H9 (cell line): ENCODE measurements around the gene DNAAF5. TPM values are rescaled to one million over a fixed set of nuclear protein-coding genes. Genes with fewer than 3 reads are reported as not detected.

Source experiments
- DNase-seq: peaks from one replicate; pipeline ENCODE4 v3.0.0-alpha.2; 2017
- H2AFZ ChIP-seq: one replicate; pipeline ENCODE4 v1.6.1; 2013; ENCODE audit warnings: mild to moderate bottlenecking, low read length, control low read depth, moderate library complexity
- H2AK5ac ChIP-seq: 2 replicates; pipeline ENCODE4 v1.6.1; 2013; ENCODE audit warnings: low read length, control low read depth, mixed read lengths; ENCODE audit not compliant: insufficient read length
- H2BK120ac ChIP-seq: one replicate; pipeline ENCODE4 v1.6.1; 2013; ENCODE audit warnings: low read depth, mild to moderate bottlenecking, low read length, control low read depth, inconsistent platforms; ENCODE audit not compliant: poor library complexity, severe bottlenecking
- H2BK12ac ChIP-seq: 2 replicates; pipeline ENCODE4 v1.6.1; 2013; ENCODE audit warnings: low read length, control low read depth, mixed read lengths, low read depth; ENCODE audit not compliant: insufficient read length
- H2BK15ac ChIP-seq: 2 replicates; pipeline ENCODE4 v1.6.1; 2013; ENCODE audit warnings: low read depth, low read length, control low read depth
- H2BK20ac ChIP-seq: one replicate; pipeline ENCODE4 v1.6.1; 2013; ENCODE audit warnings: low read depth, mild to moderate bottlenecking, low read length, control low read depth, inconsistent platforms; ENCODE audit not compliant: poor library complexity, severe bottlenecking
- H2BK5ac ChIP-seq: 2 replicates; pipeline ENCODE4 v1.6.1; 2013; ENCODE audit warnings: low read length, control low read depth, mixed read lengths; ENCODE audit not compliant: insufficient read length
- H3K14ac ChIP-seq: 2 replicates; pipeline ENCODE4 v1.6.1; 2013; ENCODE audit warnings: low read length, control low read depth; ENCODE audit not compliant: insufficient read depth
- H3K18ac ChIP-seq: 2 replicates; pipeline ENCODE4 v1.6.1; 2013; ENCODE audit warnings: low read depth, mild to moderate bottlenecking, mixed read lengths, low read length, control low read depth; ENCODE audit not compliant: insufficient read length
- H3K23ac ChIP-seq: 2 replicates; pipeline ENCODE4 v1.6.1; 2013; ENCODE audit warnings: low read length, control low read depth, mixed read lengths, low read depth; ENCODE audit not compliant: insufficient read length
- H3K23me2 ChIP-seq: 2 replicates; pipeline ENCODE4 v1.6.1; 2013; ENCODE audit warnings: low read depth, mild to moderate bottlenecking, mixed read lengths, low read length, control low read depth; ENCODE audit not compliant: insufficient read length, poor library complexity, severe bottlenecking
- H3K27ac ChIP-seq: 2 replicates; pipeline ENCODE4 v1.5.1; 2013; ENCODE audit warnings: low read length, control low read depth, mixed read lengths, low read depth; ENCODE audit not compliant: insufficient read length
- H3K27me3 ChIP-seq: 2 replicates; pipeline ENCODE4 v1.6.1; 2013; ENCODE audit warnings: low read length, control low read depth, inconsistent platforms; ENCODE audit not compliant: insufficient read depth
- H3K4ac ChIP-seq: 2 replicates; pipeline ENCODE4 v1.6.1; 2013; ENCODE audit warnings: low read depth, mild to moderate bottlenecking, control low read depth, inconsistent platforms, low read length, moderate library complexity
- H3K4me1 ChIP-seq: 2 replicates; pipeline ENCODE4 v1.6.1; 2013; ENCODE audit warnings: low read length, control low read depth, inconsistent platforms; ENCODE audit not compliant: insufficient read depth
- H3K4me2 ChIP-seq: 2 replicates; pipeline ENCODE4 v1.6.1; 2013; ENCODE audit warnings: low read length, control low read depth, mixed read lengths; ENCODE audit not compliant: insufficient read length, insufficient read depth
- H3K56ac ChIP-seq: 2 replicates; pipeline ENCODE4 v1.6.1; 2013; ENCODE audit warnings: low read depth, mild to moderate bottlenecking, mixed read lengths, low read length, control low read depth; ENCODE audit not compliant: insufficient read length
- H3K79me1 ChIP-seq: 2 replicates; pipeline ENCODE4 v1.6.1; 2013; ENCODE audit warnings: low read depth, mild to moderate bottlenecking, moderate library complexity, low read length, control low read depth, inconsistent platforms; ENCODE audit not compliant: insufficient read depth, poor library complexity, severe bottlenecking
- H3K79me2 ChIP-seq: 2 replicates; pipeline ENCODE4 v1.6.1; 2013; ENCODE audit warnings: low read length, control low read depth, inconsistent platforms; ENCODE audit not compliant: insufficient read depth
- H3K9ac ChIP-seq: 2 replicates; pipeline ENCODE4 v1.6.1; 2013; ENCODE audit warnings: low read length, control low read depth, mixed read lengths; ENCODE audit not compliant: insufficient read length; ENCODE audit errors: extremely low read depth
- H3K9me3 ChIP-seq: one replicate; pipeline ENCODE4 v1.6.1; 2013; ENCODE audit warnings: low read depth, low read length, inconsistent platforms; ENCODE audit not compliant: control insufficient read depth
- H3T11ph ChIP-seq: one replicate; pipeline ENCODE4 v1.6.1; 2013; ENCODE audit warnings: mild to moderate bottlenecking, low read length, control low read depth, inconsistent platforms
- H4K20me1 ChIP-seq: one replicate; pipeline ENCODE4 v1.6.1; 2013; ENCODE audit not compliant: control insufficient read depth, insufficient read length, insufficient read depth
- H4K5ac ChIP-seq: 2 replicates; pipeline ENCODE4 v1.6.1; 2013; ENCODE audit warnings: low read depth, mild to moderate bottlenecking, mixed read lengths, low read length, control low read depth; ENCODE audit not compliant: insufficient read length
- H4K8ac ChIP-seq: replicated peaks from 2 replicates; pipeline ENCODE4 v1.6.1; 2013; ENCODE audit warnings: low read length, control low read depth, mixed read lengths, low read depth; ENCODE audit not compliant: insufficient read length
- H4K91ac ChIP-seq: 2 replicates; pipeline ENCODE4 v1.6.1; 2013; ENCODE audit warnings: low read depth, mild to moderate bottlenecking, moderate library complexity, mixed read lengths, low read length, control low read depth; ENCODE audit not compliant: insufficient read length
- H3K27ac Mint-ChIP-seq, 3 experiments: 2 replicates in 2 of 3; 3 replicates in 1 of 3; pipeline ENCODE4 v1.8.0; 2020 to 2021; ENCODE audit warnings: mixed read lengths in 3 of 3, mild to moderate bottlenecking in 1 of 3, moderate library complexity in 1 of 3
- H3K27me3 Mint-ChIP-seq: 2 replicates; pipeline ENCODE4 v1.8.0; 2021; ENCODE audit warnings: low read depth, mild to moderate bottlenecking, moderate library complexity, mixed read lengths
- H3K36me3 Mint-ChIP-seq, 3 experiments: 2 replicates in 2 of 3; 3 replicates in 1 of 3; pipeline ENCODE4 v1.8.0; 2020 to 2021; ENCODE audit warnings: low read depth in 3 of 3, mixed read lengths in 3 of 3; ENCODE audit not compliant: insufficient read depth in 1 of 3
- H3K4me1 Mint-ChIP-seq, 2 experiments: 2 replicates each; pipeline ENCODE4 v1.8.0; 2020; ENCODE audit warnings: mixed read lengths in 2 of 2
- H3K4me3 Mint-ChIP-seq, 2 experiments: 2 replicates in 1 of 2; 3 replicates in 1 of 2; pipeline ENCODE4 v1.8.0; 2020 to 2021; ENCODE audit warnings: mild to moderate bottlenecking in 2 of 2, mixed read lengths in 2 of 2, moderate library complexity in 1 of 2
- H3K9me3 Mint-ChIP-seq, 2 experiments: 2 replicates in 1 of 2; 3 replicates in 1 of 2; pipeline ENCODE4 v1.8.0; 2020; ENCODE audit warnings: mild to moderate bottlenecking in 2 of 2, mixed read lengths in 2 of 2, moderate library complexity in 1 of 2
- CTCF ChIP-seq: fragments of 200-600 bp; sonication (generic); conservative IDR thresholded peaks from 3 replicates; pipeline ENCODE4 v1.8.0; 2021; ENCODE audit warnings: antibody characterized with exemption, mild to moderate bottlenecking
- WGBS: extraction: QIAGEN DNeasy Blood & Tissue Kit; methylation state at CpG from one replicate; pipeline ENCODE4 v1.1.7; 2013; ENCODE audit warnings: missing lambda C conversion rate, low lambda C conversion rate, mixed read lengths; ENCODE audit not compliant: insufficient read length; ENCODE audit errors: extremely low coverage; 5-methylcytosine and 5-hydroxymethylcytosine counted together
- total RNA-seq: library from RNA; stranded (reverse); gene quantifications from 2 replicates; pipeline ENCODE4 v1.2.1, GENCODE V29; 2021

Gene DNAAF5
- total RNA-seq, 1 experiment from 2014 or later, result 43.5 TPM

- no peak overlapping the region for H3K4me3 Mint-ChIP-seq
- Histone ChIP-seq H3K56ac (no peak overlapping the region), H3K27ac (no peak overlapping the region), H3T11ph (no peak overlapping the region), H4K5ac (no peak overlapping the region), H2AK5ac (no peak overlapping the region), H2BK20ac (no peak overlapping the region), H3K79me2 (peaks cover 14% of the 10 kb centered on the region; the same call in 1 of the 2 replicates), H3K27me3 (no peaks in the 10 kb centered on the region), H2BK12ac (no peak overlapping the region), H3K23ac (no peak overlapping the region), H2AFZ (no peak overlapping the region), H2BK120ac (no peak overlapping the region), H3K14ac (no peak overlapping the region), H4K91ac (no peak overlapping the region), H4K8ac (no peak overlapping the region), H3K18ac (no peak overlapping the region), H3K9me3 (peaks cover 15% of the 10 kb centered on the region), H3K4ac (no peak overlapping the region), H2BK5ac (no peak overlapping the region), H3K79me1 (no peaks in the 10 kb centered on the region), H3K23me2 (no peaks in the 10 kb centered on the region), H3K4me2 (no peak overlapping the region), H2BK15ac (no peak overlapping the region), H3K9ac (no peak overlapping the region), H4K20me1 (no peaks in the 10 kb centered on the region), H3K4me1 (no peaks in the 10 kb centered on the region)
- DNase-seq, result no peak
- H3K4me1 Mint-ChIP-seq, result 0 out of 4 replicates have a peak, but pooled peaks cover 0 to 2% of the 10 kb centered on the region in 2 experiments
- H3K36me3 Mint-ChIP-seq, result peaks cover 9 to 26% (median 13%) of the 10 kb centered on the region in 3 experiments
- no peak overlapping the region for H3K27ac Mint-ChIP-seq
- no CpG with 5 or more reads among the region's 11 CpGs for WGBS
- no peaks in the 10 kb centered on the region for H3K27me3 Mint-ChIP-seq
- TF ChIP-seq CTCF, result no peak
- no peaks in the 10 kb centered on the region; a peak in 2 of 5 replicates for H3K9me3 Mint-ChIP-seq
Measured at GRCh38 chr7:734808-735207, 8.3 kb downstream of the DNAAF5 start.
